HG02623 (cell line): ENCODE results near the gene ACSL1.
"Not testable (repeated sequence)": the region's sequence is repeated elsewhere in the genome, so short reads cannot be mapped to it uniquely, and the experiment has no call there.

Experiments
- ATAC-seq: cut with Tn5 transposase; IDR thresholded peaks from one replicate; pipeline ENCODE4 v1.9.1; 2021; ENCODE audit warnings: moderate library complexity; ENCODE audit not compliant: unreplicated experiment

The ACSL1 gene

DNA sequence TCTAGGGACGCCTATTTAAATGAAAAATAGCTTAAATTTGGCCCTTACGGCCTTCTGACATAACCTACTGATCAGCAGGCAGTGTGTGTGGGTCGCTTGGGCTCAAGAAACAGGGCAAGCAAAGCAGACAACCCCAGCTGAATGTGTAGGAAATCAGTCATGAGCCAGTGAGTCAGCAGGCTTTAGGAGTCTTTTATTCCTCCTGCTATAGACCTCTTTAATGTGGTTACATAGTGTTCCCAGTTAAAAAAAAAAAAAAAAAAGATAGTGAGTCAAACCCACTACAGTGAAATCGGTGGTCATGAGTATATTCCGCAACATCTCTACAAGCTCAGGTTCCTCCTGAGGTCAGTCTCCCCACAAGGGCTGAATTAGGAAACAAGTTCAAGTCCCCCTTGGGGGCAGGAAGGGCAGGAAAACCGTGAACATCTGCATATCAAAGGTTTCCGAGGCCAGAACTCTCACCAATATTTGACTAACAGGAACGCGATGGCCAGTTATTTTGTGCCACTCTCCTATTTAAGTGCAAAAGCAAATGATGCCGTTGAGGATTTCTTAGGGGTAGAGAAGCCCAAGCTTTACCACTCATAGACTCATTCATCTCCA is 32.7 kb downstream of the ACSL1 start:
- ATAC-seq: no peak

DNA sequence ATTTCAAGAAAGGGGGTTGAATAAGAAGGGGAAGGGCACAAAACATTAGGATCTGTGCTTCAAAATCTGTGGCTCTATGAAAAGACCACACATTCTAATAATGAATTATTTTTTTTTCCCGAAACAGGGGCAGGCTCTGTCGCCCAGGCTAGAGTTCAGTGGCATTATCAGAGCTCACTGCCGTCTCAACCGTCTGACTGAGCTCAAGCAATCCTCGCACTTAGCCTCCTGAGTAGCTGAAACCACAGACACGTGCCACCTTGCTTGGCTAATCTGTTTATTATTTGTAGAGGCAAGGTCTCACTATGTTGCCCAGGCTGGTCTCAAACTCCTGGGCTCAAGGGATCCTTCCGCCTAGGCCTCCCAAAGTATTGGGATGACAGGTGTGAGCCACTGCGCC is 33.4 kb downstream of the ACSL1 start:
- ATAC-seq: no peak

- no peak for ATAC-seq
These were observed 34.9 kb downstream of the ACSL1 start for GRCh38 chr4:184790826-184791225.

DNA sequence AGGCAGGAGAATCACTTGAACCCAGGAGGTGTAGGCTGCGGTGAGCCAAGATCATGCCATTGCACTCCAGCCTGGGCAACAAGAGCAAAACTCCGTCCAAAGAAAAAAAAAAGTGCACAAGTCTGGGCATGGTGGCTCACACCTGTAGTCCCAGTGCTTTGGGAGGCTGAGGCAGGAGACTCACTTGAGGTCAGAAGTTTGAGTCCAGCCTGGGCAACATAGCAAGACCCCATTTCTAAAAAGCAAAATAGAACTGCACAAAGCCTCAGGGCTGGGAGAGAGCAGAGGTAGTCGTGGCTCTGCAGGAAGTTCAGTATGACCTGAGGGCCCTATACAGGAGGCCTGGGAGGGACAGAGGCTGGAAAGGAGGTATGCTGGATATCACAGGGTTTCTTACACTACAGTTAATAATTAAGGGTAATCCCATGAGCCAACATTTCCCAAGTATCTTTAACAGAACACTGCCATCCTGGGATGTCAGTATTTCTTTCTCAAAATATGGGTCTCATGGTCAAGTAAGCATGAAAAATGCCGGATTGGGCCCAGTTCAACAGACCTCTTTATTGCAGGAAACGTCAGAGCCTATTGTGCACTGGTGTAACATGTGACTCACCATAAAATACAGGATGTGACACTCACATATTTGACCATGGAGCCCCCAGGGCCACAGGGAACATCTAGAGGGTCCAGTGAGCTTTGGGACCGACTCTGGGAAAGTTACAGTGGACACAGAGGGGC is 37.8 kb downstream of the ACSL1 start:
- ATAC-seq: no peak

DNA sequence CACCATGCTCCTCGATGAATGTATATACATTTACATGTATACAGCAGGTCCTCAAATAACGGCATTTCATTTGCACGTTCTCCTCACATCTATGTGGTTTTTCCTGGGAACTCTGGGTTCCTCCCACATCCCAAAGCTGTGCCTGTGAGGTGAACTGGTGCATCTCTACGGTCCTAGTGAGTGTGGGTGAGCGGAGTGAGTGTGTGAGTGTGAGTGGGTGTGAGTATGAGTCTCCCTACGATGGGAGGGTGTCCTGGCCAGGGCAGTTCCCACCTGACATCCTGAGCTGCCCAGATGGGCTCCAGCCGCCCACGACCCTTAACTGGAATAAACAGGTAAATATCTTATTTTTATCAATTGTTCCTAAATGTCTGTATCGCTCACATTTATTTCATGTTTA is 40.0 kb downstream of the ACSL1 start:
- no peak for ATAC-seq

GRCh38 chr4:184784628-184785257 is 41.0 kb downstream of the ACSL1 start:
- no peak for ATAC-seq

DNA sequence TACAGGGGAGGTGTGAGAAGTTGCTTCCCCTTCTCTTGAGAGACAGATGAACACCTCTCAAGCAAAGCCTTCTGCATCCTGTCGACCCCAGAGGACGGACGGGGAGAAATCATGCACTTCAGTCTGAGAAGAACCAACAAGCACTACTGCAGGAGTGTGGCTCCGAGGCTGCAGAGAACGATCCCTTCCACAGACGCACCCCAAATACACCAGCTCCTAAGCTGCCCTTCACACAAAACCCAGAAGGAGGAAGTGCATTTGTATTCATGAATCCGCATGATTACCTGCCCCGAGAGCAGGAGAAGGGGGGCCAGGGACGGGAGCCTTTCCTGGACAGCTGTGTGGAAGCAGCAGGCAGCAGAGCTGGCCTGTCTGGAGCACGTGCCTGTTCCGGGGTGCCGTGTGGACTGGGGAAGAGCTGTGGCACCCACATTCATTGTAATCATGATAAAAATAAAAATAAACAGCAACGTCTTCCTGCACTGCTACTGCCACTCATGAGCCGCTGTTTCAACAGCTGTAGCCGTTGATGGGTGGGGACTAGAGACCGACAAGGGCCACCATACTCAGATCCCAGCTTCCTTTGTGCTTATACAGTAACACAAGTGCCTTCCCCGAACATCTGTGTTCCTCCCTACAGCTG is 42.9 kb downstream of the ACSL1 start:
- ATAC-seq: peak; percentile 46

GRCh38 chr4:184779160-184779559 is 46.6 kb downstream of the ACSL1 start:
- ATAC-seq: not testable (repeated sequence)

DNA sequence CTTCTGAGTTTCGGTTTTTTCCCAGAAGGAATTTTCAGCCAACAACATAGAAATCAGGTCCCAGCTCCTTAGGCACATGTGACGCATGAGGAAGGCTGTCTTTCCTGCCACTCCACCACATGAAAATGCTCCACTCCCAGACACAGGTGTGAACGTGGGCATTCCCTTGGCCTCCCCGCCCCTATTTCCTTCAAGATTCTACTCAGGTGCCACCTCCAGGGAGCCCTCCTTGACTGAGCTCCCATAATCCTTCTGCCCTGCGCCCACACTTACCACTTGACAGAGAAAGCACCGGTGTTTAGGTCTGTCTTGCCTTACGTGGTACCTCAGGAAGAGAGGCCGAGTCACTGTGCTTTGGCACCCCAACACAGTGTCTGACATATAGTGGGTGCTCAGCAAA is 47.4 kb downstream of the ACSL1 start:
- no peak for ATAC-seq

- no peak for ATAC-seq
These were observed 48.9 kb downstream of the ACSL1 start for GRCh38 chr4:184776821-184777220.

- ATAC-seq: no peak
These were observed 49.8 kb downstream of the ACSL1 start for GRCh38 chr4:184775854-184776555.

DNA sequence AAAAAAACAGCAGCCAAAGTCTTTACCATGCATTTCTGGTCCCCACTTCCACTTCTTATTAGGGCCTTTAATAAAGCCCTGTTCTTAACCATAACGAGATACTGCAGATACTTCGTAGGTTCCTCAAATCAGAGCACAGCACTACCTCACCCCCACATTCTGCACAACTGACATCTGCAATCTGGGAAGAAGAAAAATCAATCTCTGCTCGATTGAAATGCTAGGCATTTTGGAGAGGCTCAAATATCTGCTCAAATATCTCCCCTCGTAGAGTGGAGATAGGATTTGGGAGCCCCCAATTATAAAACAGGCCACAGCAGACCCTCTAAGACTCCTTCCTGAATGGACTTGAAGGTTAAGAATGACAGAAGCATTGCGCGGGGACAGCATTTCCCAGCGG is 51.6 kb downstream of the ACSL1 start:
- ATAC-seq: no peak

- no peak for ATAC-seq
These were observed 54.4 kb downstream of the ACSL1 start for GRCh38 chr4:184771416-184771815.

GRCh38 chr4:184769141-184769765 is 56.5 kb downstream of the ACSL1 start:
- ATAC-seq: no peak

- no peak for ATAC-seq
These were observed 57.5 kb downstream of the ACSL1 start for GRCh38 chr4:184768296-184768695.

DNA sequence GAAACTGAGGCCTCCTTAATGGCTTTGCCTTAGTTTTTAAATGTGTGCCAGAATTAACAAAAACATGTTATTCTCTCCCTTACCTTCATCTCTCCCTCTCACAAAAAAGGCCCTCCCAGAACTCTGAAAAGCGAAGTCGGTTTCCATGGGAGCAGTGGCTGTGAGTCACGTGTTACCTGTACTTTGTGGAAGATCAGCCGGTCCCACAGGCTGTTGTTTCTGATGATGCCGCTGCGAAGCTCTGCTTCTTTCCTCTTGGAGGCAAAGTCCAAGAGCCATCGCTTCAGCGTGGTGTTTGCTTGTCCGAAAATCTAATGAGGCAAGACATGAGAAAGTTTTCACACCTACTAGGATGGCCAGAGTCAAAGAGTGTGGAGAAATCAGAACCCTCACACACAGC is 59.3 kb downstream of the ACSL1 start:
- ATAC-seq: no peak

GRCh38 chr4:184765473-184766340 is 60.1 kb downstream of the ACSL1 start:
- ATAC-seq: no peak

GRCh38 chr4:184764601-184765000 is 61.2 kb downstream of the ACSL1 start:
- no peak for ATAC-seq

GRCh38 chr4:184763150-184763780 is 62.5 kb downstream of the ACSL1 start:
- ATAC-seq: no peak
